GM12878 (cell line): ENCODE data around the gene TUSC7.

Experiments used
- CREB1 ChIP-seq: IDR thresholded peaks from 2 replicates; pipeline ENCODE4 v1.6.1; 2012; ENCODE audit warnings: low read depth, mild to moderate bottlenecking, inconsistent platforms
- RCOR1 ChIP-seq: conservative IDR thresholded peaks from 2 replicates; pipeline ENCODE4 v1.6.1; 2012; ENCODE audit warnings: low read depth, low read length, improper control_type of control experiment
- ZNF274 ChIP-seq: IDR thresholded peaks from one replicate; pipeline ENCODE4 v1.8.0; 2011; ENCODE audit not compliant: insufficient read length, insufficient read depth
- TF ChIP-seq, protein P1 (sequence below): IDR thresholded peaks from 2 replicates; pipeline ENCODE4 v1.6.1; 2011; ENCODE audit warnings: borderline replicate concordance, low read depth, mild to moderate bottlenecking, moderate library complexity, mixed read lengths, low read length; ENCODE audit not compliant: insufficient read depth; ENCODE audit errors: extremely low read length
- TF ChIP-seq, protein P2 (sequence below): fragments of 450-650 bp; IDR thresholded peaks from 2 replicates; pipeline ENCODE4 v1.6.1; 2016; ENCODE audit warnings: mild to moderate bottlenecking

DNA sequence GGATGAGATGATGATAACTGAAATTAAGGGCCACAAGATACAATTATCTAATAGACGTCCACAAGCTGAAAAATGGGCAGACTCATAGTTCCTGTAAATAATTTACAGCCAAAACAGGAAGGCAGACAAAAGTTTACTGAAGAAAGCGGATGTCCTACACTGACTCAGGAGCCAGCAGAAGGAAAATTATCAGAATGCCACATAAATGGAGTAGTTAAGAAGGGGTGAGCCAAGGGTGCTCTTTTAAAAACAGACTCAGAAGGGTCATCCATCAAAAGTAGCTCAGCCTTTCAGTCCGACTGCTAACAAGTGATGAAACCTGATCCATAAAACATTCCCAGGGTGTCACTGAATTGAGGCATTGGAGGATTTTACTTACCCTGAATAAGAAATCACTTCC is 39.8 kb downstream of the TUSC7 start:
- TF ChIP-seq, protein P1, sequence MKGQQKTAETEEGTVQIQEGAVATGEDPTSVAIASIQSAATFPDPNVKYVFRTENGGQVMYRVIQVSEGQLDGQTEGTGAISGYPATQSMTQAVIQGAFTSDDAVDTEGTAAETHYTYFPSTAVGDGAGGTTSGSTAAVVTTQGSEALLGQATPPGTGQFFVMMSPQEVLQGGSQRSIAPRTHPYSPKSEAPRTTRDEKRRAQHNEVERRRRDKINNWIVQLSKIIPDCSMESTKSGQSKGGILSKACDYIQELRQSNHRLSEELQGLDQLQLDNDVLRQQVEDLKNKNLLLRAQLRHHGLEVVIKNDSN = no peak
- TF ChIP-seq CREB1 (no peak), ZNF274 (no peak), RCOR1 (no peak)
- TF ChIP-seq, protein P2, sequence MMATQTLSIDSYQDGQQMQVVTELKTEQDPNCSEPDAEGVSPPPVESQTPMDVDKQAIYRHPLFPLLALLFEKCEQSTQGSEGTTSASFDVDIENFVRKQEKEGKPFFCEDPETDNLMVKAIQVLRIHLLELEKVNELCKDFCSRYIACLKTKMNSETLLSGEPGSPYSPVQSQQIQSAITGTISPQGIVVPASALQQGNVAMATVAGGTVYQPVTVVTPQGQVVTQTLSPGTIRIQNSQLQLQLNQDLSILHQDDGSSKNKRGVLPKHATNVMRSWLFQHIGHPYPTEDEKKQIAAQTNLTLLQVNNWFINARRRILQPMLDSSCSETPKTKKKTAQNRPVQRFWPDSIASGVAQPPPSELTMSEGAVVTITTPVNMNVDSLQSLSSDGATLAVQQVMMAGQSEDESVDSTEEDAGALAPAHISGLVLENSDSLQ = no peak
